Osteoblast (primary cell): Measurements from ENCODE around the gene PTDSS2. TPM values are rescaled to one million over a fixed set of nuclear protein-coding genes. Genes with fewer than 3 reads are reported as not detected.

Experiments used
- DNase-seq: peaks from one replicate; pipeline ENCODE4 v3.0.0; 2011; ENCODE audit warnings: low spot score, mixed read lengths; ENCODE audit not compliant: insufficient read length; ENCODE audit errors: missing footprints
- H2AFZ ChIP-seq: 2 replicates; pipeline ENCODE4 v1.6.0; 2011; ENCODE audit warnings: mild to moderate bottlenecking, low read length
- H3K27ac ChIP-seq: 2 replicates; pipeline ENCODE4 v1.5.1; 2011; ENCODE audit warnings: mild to moderate bottlenecking, low read depth, low read length, moderate library complexity
- H3K27me3 ChIP-seq: 2 replicates; pipeline ENCODE4 v1.6.0; 2012; ENCODE audit warnings: mild to moderate bottlenecking, control low read depth, inconsistent platforms, low read length, moderate library complexity; ENCODE audit not compliant: insufficient read depth
- H3K36me3 ChIP-seq: 2 replicates; pipeline ENCODE4 v1.5.1; 2011; ENCODE audit warnings: mild to moderate bottlenecking, low read length, control low read depth, moderate library complexity; ENCODE audit not compliant: insufficient read depth
- H3K4me1 ChIP-seq: 2 replicates; pipeline ENCODE4 v1.5.1; 2011; ENCODE audit warnings: mild to moderate bottlenecking, low read length, control low read depth, moderate library complexity; ENCODE audit not compliant: insufficient read depth
- H3K4me2 ChIP-seq: 2 replicates; pipeline ENCODE4 v1.6.0; 2011; ENCODE audit warnings: mild to moderate bottlenecking, low read length; ENCODE audit not compliant: insufficient read depth
- H3K4me3 ChIP-seq: fragments of 200-600 bp; sonication (generic); 3 replicates; pipeline ENCODE4 v1.5.1; 2012; ENCODE audit warnings: mild to moderate bottlenecking, low read length, inconsistent platforms; ENCODE audit not compliant: insufficient read depth
- H3K79me2 ChIP-seq: 2 replicates; pipeline ENCODE4 v1.6.0; 2012; ENCODE audit warnings: mild to moderate bottlenecking, low read length, control low read depth, inconsistent platforms; ENCODE audit not compliant: insufficient read depth
- H3K9me3 ChIP-seq: 2 replicates; pipeline ENCODE4 v1.5.1; 2011; ENCODE audit warnings: low read depth, low read length, control low read depth
- H4K20me1 ChIP-seq: 2 replicates; pipeline ENCODE4 v1.6.0; 2012; ENCODE audit warnings: mild to moderate bottlenecking, low read length, control low read depth; ENCODE audit not compliant: insufficient read depth
- CTCF ChIP-seq: IDR thresholded peaks from 2 replicates; pipeline ENCODE4 v1.5.1; 2011; ENCODE audit warnings: mild to moderate bottlenecking, low read depth, low read length, moderate library complexity; ENCODE audit errors: extremely low read depth
- total RNA-seq: library from RNA; depleted of rRNA; stranded (reverse); fragments of >200 nt; gene quantifications from 2 replicates; pipeline ENCODE4 v1.2.3, GENCODE V29; 2012

PTDSS2 gene
- total RNA-seq, 1 donor = 36.2 TPM

- DNase-seq = no peak
- no peak for TF ChIP-seq CTCF
Measured at GRCh38 chr11:437228-437870, 12.7 kb upstream of the PTDSS2 start.

GRCh38 chr11:438101-438844, 11.8 kb upstream of the PTDSS2 start:
- Histone ChIP-seq H3K4me2 (no peak overlapping the region), H3K4me3 (no peak overlapping the region), H3K79me2 (no peaks in the 10 kb centered on the region), H2AFZ (no peak overlapping the region), H4K20me1 (no peaks in the 10 kb centered on the region), H3K27ac (no peak overlapping the region), H3K4me1 (no peaks in the 10 kb centered on the region), H3K9me3 (no peaks in the 10 kb centered on the region), H3K36me3 (no peaks in the 10 kb centered on the region), H3K27me3 (peaks cover 18% of the 10 kb centered on the region)
- TF ChIP-seq CTCF = no peak
- DNase-seq = no peak

More at GRCh38 chr11:437228-437870, 12.7 kb upstream of the PTDSS2 start:
- no peak overlapping the region for H3K4me3 ChIP-seq
- H3K27ac ChIP-seq = no peak overlapping the region
- no peaks in the 10 kb centered on the region for H3K36me3 ChIP-seq
- H3K9me3 ChIP-seq = no peaks in the 10 kb centered on the region
- no peaks in the 10 kb centered on the region for H3K4me1 ChIP-seq
- no peaks in the 10 kb centered on the region for H3K79me2 ChIP-seq
- no peak overlapping the region for H2AFZ ChIP-seq
- no peaks in the 10 kb centered on the region for H4K20me1 ChIP-seq
- H3K4me2 ChIP-seq = no peak overlapping the region
- H3K27me3 ChIP-seq = peaks cover 16% of the 10 kb centered on the region

- peaks cover 3% of the 10 kb centered on the region for H3K4me1 ChIP-seq
- H3K9me3 ChIP-seq = no peaks in the 10 kb centered on the region
- no peaks in the 10 kb centered on the region for H3K79me2 ChIP-seq
- H4K20me1 ChIP-seq = no peaks in the 10 kb centered on the region
- no peak overlapping the region for H3K27ac ChIP-seq
- no peak for DNase-seq
- no peak for TF ChIP-seq CTCF
- no peak overlapping the region for H3K4me3 ChIP-seq
- H3K36me3 ChIP-seq = no peaks in the 10 kb centered on the region
- no peak overlapping the region for H2AFZ ChIP-seq
- peaks cover 21% of the 10 kb centered on the region for H3K27me3 ChIP-seq
- H3K4me2 ChIP-seq = no peak overlapping the region
Measured at GRCh38 chr11:439315-440064, 10.6 kb upstream of the PTDSS2 start.
